Astrocyte (in vitro differentiated cells and primary cell): ENCODE results near the gene RETREG3. TPM values are rescaled to one million over a fixed set of nuclear protein-coding genes. Genes with fewer than 3 reads are reported as not detected.

ENCODE experiments used
- DNase-seq: peaks from one replicate; pipeline ENCODE4 v3.0.0-alpha.2; 2010; ENCODE audit warnings: low read depth
- FAIRE-seq: peaks from 2 replicates; lab custom pipeline; 2011; peaks lifted over from hg19 to GRCh38; lab: Jason Lieb, UNC
- H2AFZ ChIP-seq: 2 replicates; pipeline ENCODE4 v1.6.0; 2012; ENCODE audit warnings: low read depth, low read length, inconsistent platforms
- H3K27ac ChIP-seq: 2 replicates; pipeline ENCODE4 v1.5.1; 2011; ENCODE audit warnings: low read depth, low read length, inconsistent platforms
- H3K27me3 ChIP-seq: 2 replicates; pipeline ENCODE4 v1.6.0; 2011; ENCODE audit warnings: low read length, inconsistent platforms; ENCODE audit not compliant: insufficient read depth
- H3K36me3 ChIP-seq: 2 replicates; pipeline ENCODE4 v1.5.1; 2011; ENCODE audit warnings: low read length, inconsistent platforms; ENCODE audit not compliant: insufficient read depth
- H3K4me1 ChIP-seq: 2 replicates; pipeline ENCODE4 v1.5.1; 2011; ENCODE audit warnings: low read length, inconsistent platforms; ENCODE audit not compliant: insufficient read depth
- H3K4me2 ChIP-seq: 2 replicates; pipeline ENCODE4 v1.6.0; 2012; ENCODE audit warnings: low read length, inconsistent platforms
- H3K4me3 ChIP-seq: 2 replicates; pipeline ENCODE4 v1.5.1; 2011; ENCODE audit warnings: low read depth, mild to moderate bottlenecking, low read length, inconsistent platforms; ENCODE audit not compliant: insufficient read depth
- H3K79me2 ChIP-seq: 2 replicates; pipeline ENCODE4 v1.6.0; 2012; ENCODE audit warnings: mild to moderate bottlenecking, low read length, inconsistent platforms; ENCODE audit not compliant: insufficient read depth
- H3K9ac ChIP-seq: 2 replicates; pipeline ENCODE4 v1.6.0; 2012; ENCODE audit warnings: mild to moderate bottlenecking, low read length, inconsistent platforms
- H3K9me3 ChIP-seq: 2 replicates; pipeline ENCODE4 v1.5.1; 2012; ENCODE audit warnings: low read depth, mild to moderate bottlenecking, low read length, inconsistent platforms; ENCODE audit not compliant: insufficient read depth
- H4K20me1 ChIP-seq: 2 replicates; pipeline ENCODE4 v1.6.0; 2012; ENCODE audit warnings: low read length, inconsistent platforms; ENCODE audit not compliant: insufficient read depth
- H3K27ac Mint-ChIP-seq: one replicate; pipeline ENCODE4 v1.8.0; 2021; ENCODE audit warnings: mild to moderate bottlenecking, mixed read lengths; ENCODE audit not compliant: unreplicated experiment
- H3K27me3 Mint-ChIP-seq: one replicate; pipeline ENCODE4 v1.8.0; 2021; ENCODE audit warnings: low read depth, mixed read lengths; ENCODE audit not compliant: unreplicated experiment
- H3K36me3 Mint-ChIP-seq: one replicate; pipeline ENCODE4 v1.8.0; 2021; ENCODE audit warnings: low read depth, mixed read lengths; ENCODE audit not compliant: unreplicated experiment
- H3K4me1 Mint-ChIP-seq: one replicate; pipeline ENCODE4 v1.8.0; 2021; ENCODE audit warnings: low read depth, mixed read lengths; ENCODE audit not compliant: unreplicated experiment
- H3K4me3 Mint-ChIP-seq: one replicate; pipeline ENCODE4 v1.8.0; 2021; ENCODE audit warnings: mild to moderate bottlenecking, moderate library complexity, mixed read lengths; ENCODE audit not compliant: unreplicated experiment
- H3K9me3 Mint-ChIP-seq: one replicate; pipeline ENCODE4 v1.8.0; 2021; ENCODE audit warnings: mild to moderate bottlenecking, mixed read lengths; ENCODE audit not compliant: unreplicated experiment
- EZH2 ChIP-seq: IDR thresholded peaks from 2 replicates; pipeline ENCODE4 v1.6.1; 2012; ENCODE audit warnings: mild to moderate bottlenecking, low read length, inconsistent platforms; ENCODE audit not compliant: insufficient read depth
- total RNA-seq: library from RNA; stranded (reverse); gene quantifications from 2 replicates; pipeline ENCODE4 v1.2.1, GENCODE V29; 2021
- TF ChIP-seq, protein P1 (sequence below): IDR thresholded peaks from 2 replicates; pipeline ENCODE4 v1.5.1; 2011; ENCODE audit warnings: low read depth, mild to moderate bottlenecking, inconsistent platforms, low read length, moderate library complexity; ENCODE audit not compliant: insufficient read depth

The RETREG3 gene
- total RNA-seq, 1 donor from 2014 or later, result 54.3 TPM

GRCh38 chr17:42586514-42587230 is 22.5 kb downstream of the RETREG3 start:
- TF ChIP-seq, protein P1, sequence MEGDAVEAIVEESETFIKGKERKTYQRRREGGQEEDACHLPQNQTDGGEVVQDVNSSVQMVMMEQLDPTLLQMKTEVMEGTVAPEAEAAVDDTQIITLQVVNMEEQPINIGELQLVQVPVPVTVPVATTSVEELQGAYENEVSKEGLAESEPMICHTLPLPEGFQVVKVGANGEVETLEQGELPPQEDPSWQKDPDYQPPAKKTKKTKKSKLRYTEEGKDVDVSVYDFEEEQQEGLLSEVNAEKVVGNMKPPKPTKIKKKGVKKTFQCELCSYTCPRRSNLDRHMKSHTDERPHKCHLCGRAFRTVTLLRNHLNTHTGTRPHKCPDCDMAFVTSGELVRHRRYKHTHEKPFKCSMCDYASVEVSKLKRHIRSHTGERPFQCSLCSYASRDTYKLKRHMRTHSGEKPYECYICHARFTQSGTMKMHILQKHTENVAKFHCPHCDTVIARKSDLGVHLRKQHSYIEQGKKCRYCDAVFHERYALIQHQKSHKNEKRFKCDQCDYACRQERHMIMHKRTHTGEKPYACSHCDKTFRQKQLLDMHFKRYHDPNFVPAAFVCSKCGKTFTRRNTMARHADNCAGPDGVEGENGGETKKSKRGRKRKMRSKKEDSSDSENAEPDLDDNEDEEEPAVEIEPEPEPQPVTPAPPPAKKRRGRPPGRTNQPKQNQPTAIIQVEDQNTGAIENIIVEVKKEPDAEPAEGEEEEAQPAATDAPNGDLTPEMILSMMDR, result no peak
- no peak for TF ChIP-seq EZH2
- Histone ChIP-seq H3K27ac (no peak overlapping the region), H3K27me3 (no peaks in the 10 kb centered on the region), H2AFZ (no peak overlapping the region), H3K79me2 (no peaks in the 10 kb centered on the region), H3K36me3 (peaks cover 46% of the 10 kb centered on the region), H3K4me2 (no peak overlapping the region), H3K4me3 (no peak overlapping the region), H4K20me1 (peaks cover 18% of the 10 kb centered on the region), H3K4me1 (no peaks in the 10 kb centered on the region), H3K9me3 (no peaks in the 10 kb centered on the region), H3K9ac (no peak overlapping the region)
- Mint-ChIP-seq H3K36me3 (peaks cover 16% of the 10 kb centered on the region), H3K9me3 (no peaks in the 10 kb centered on the region), H3K27me3 (no peaks in the 10 kb centered on the region), H3K27ac (no peak overlapping the region), H3K4me1 (no peaks in the 10 kb centered on the region), H3K4me3 (no peak overlapping the region)
- DNase-seq (no peak), FAIRE-seq (no peak)

DNA sequence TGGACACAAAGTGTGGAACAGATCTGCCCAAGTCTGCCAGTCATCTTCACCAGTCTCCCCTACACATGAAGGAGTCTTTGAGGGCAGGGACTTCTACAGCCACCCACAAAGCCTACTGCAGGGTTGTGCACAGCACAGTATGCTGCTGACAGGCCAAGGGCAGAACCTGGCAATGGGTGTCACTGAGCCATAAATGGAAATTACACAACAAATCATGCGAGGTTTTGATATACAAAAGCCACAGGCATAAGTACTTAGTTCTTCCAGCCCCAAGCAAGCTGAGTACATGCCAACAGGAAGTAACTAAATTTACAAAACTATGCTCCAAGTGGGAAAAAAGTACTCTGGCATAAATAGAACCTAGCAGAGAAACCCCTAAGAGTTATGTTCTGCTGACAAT is 23.8 kb downstream of the RETREG3 start:
- Mint-ChIP-seq H3K27me3 (no peaks in the 10 kb centered on the region), H3K4me3 (no peak overlapping the region), H3K4me1 (no peaks in the 10 kb centered on the region), H3K27ac (no peak overlapping the region), H3K9me3 (no peaks in the 10 kb centered on the region), H3K36me3 (peaks cover 16% of the 10 kb centered on the region)
- no peak overlapping the region for H3K27ac ChIP-seq
- FAIRE-seq (no peak), DNase-seq (no peak)
- H3K36me3 ChIP-seq, result peaks cover 46% of the 10 kb centered on the region
- H3K79me2 ChIP-seq, result no peaks in the 10 kb centered on the region
- TF ChIP-seq, protein P1, result no peak
- no peak for TF ChIP-seq EZH2
- no peak overlapping the region for H2AFZ ChIP-seq
- H4K20me1 ChIP-seq, result peaks cover 16% of the 10 kb centered on the region
- H3K4me2 ChIP-seq, result no peak overlapping the region
- no peaks in the 10 kb centered on the region for H3K27me3 ChIP-seq
- H3K4me1 ChIP-seq, result no peaks in the 10 kb centered on the region
- H3K9me3 ChIP-seq, result no peaks in the 10 kb centered on the region
- no peak overlapping the region for H3K9ac ChIP-seq
- no peak overlapping the region for H3K4me3 ChIP-seq

DNA sequence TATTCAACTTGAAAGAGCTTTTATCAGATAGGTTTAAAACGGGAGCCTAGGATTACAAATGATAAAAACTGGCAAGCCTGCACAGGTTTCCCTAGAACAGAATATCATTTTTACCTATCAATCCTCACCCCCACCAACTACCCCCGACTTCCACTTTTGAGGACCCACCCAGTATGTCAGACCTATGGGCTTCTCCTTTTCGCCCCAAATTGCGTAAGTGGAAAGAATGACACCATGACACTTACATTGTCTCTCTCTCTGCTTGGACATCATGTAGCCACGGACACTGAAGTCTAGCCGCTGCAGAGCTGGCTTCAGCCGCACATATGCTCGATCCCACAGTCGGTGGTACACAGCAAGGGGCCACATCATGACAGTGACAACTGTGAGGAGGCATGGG is 24.3 kb downstream of the RETREG3 start:
- Histone ChIP-seq H3K27me3 (no peaks in the 10 kb centered on the region), H4K20me1 (peaks cover 16% of the 10 kb centered on the region), H2AFZ (no peak overlapping the region), H3K4me1 (no peaks in the 10 kb centered on the region), H3K4me2 (no peak overlapping the region), H3K9ac (no peak overlapping the region), H3K9me3 (no peaks in the 10 kb centered on the region), H3K4me3 (no peak overlapping the region), H3K27ac (no peak overlapping the region), H3K79me2 (no peaks in the 10 kb centered on the region), H3K36me3 (peaks cover 49% of the 10 kb centered on the region)
- H3K4me1 Mint-ChIP-seq, result no peaks in the 10 kb centered on the region
- no peaks in the 10 kb centered on the region for H3K9me3 Mint-ChIP-seq
- H3K4me3 Mint-ChIP-seq, result no peak overlapping the region
- H3K36me3 Mint-ChIP-seq, result peaks cover 12% of the 10 kb centered on the region
- H3K27me3 Mint-ChIP-seq, result no peaks in the 10 kb centered on the region
- DNase-seq (no peak), FAIRE-seq (no peak)
- no peak overlapping the region for H3K27ac Mint-ChIP-seq
- TF ChIP-seq, protein P1, result no peak
- no peak for TF ChIP-seq EZH2
